ENCODE measurements around the gene PADI6.

The PADI6 gene

GRCh38 chr1:17437260-17437579, 65.2 kb downstream of the PADI6 start:
- no peak for DNase-seq

- peak; percentile 35 to 41 for DNase-seq
These were observed 65.8 kb downstream of the PADI6 start for GRCh38 chr1:17437580-17438317.

GRCh38 chr1:17438318-17439249, 66.6 kb downstream of the PADI6 start:
- peak; percentile 91 to 92 for DNase-seq

- DNase-seq: peak; percentile 59 to 62
These were observed 67.5 kb downstream of the PADI6 start, which contains the start of gene RCC2 for GRCh38 chr1:17439250-17440073. TSS of gene RCC2 (minus strand) at chr1:17439677. CDS start at chr1:17438514, 1,163 bp downstream.

GRCh38 chr1:17440074-17440826, 68.3 kb downstream of the PADI6 start:
- DNase-seq: no peak

- DNase-seq: no peak
These were observed 68.8 kb downstream of the PADI6 start for GRCh38 chr1:17440827-17441168.

GRCh38 chr1:17441265-17441992, 69.4 kb downstream of the PADI6 start:
- no peak for DNase-seq

- no peak for DNase-seq
These were observed 70.0 kb downstream of the PADI6 start for GRCh38 chr1:17441993-17442357.

- no peak for DNase-seq
These were observed 70.8 kb downstream of the PADI6 start for GRCh38 chr1:17442841-17443240.

- DNase-seq: no peak
These were observed 75.6 kb downstream of the PADI6 start for GRCh38 chr1:17447501-17447992.
